Endothelial cell of umbilical vein (primary cell): Measurements from ENCODE around the gene LMO7. TPM values are rescaled to one million over a fixed set of nuclear protein-coding genes. Genes with fewer than 3 reads are reported as not detected.

ENCODE experiments used
- BruUV-seq: library from RNA; stranded (reverse); fragments of 400-500 nt; replicated peaks from 2 replicates; lab custom pipeline; 2021; lab: Mats Ljungman, UMichigan
- CTCF ChIA-PET: fragments of 300-600, 350-600 bp; sonication (Branson Sonifier 250); formaldehyde crosslinking; loops from one replicate; lab custom pipeline; 2021; ENCODE audit warnings: antibody characterized with exemption, inconsistent platforms; lab: Charles Lee
- POLR2A ChIA-PET: fragments of 300-600, 350-600 bp; sonication (Branson Sonifier 250); formaldehyde crosslinking; loops from one replicate; lab custom pipeline; 2021; ENCODE audit warnings: antibody characterized with exemption, inconsistent platforms; lab: Charles Lee
- DNase-seq: peaks from one replicate; pipeline ENCODE4 v3.0.0-alpha.2; 2011; ENCODE audit warnings: low read depth, low spot score
- FAIRE-seq: peaks from 2 replicates; lab custom pipeline; 2011; peaks lifted over from hg19 to GRCh38; lab: Jason Lieb, UNC
- H2AFZ ChIP-seq: 2 replicates; pipeline ENCODE4 v1.6.0; 2012; ENCODE audit warnings: low read depth, low read length, control low read depth, inconsistent platforms
- H3K27ac ChIP-seq: 2 replicates; pipeline ENCODE4 v1.5.1; 2011; ENCODE audit warnings: low read depth, mild to moderate bottlenecking, control low read depth, low read length, moderate library complexity; ENCODE audit not compliant: insufficient read depth
- H3K27me3 ChIP-seq, 2 experiments: 2 replicates each; pipeline versions ENCODE4 v1.6.0 to v1.6.1; 2011; ENCODE audit warnings: low read length in 2 of 2, mixed read lengths in 1 of 2; ENCODE audit not compliant: control insufficient read depth in 2 of 2, insufficient read depth in 2 of 2
- H3K36me3 ChIP-seq, 2 experiments: 2 replicates in 1 of 2; 3 replicates in 1 of 2; pipeline ENCODE4 v1.5.1; 2011; ENCODE audit warnings: low read length in 2 of 2, mild to moderate bottlenecking in 1 of 2, moderate library complexity in 1 of 2; ENCODE audit not compliant: control insufficient read depth in 2 of 2, insufficient read depth in 2 of 2; ENCODE audit errors: extremely low read depth in 1 of 2
- H3K4me1 ChIP-seq: 3 replicates; pipeline ENCODE4 v1.5.1; 2011; ENCODE audit warnings: mild to moderate bottlenecking, low read length; ENCODE audit not compliant: control insufficient read depth, insufficient read depth; ENCODE audit errors: extremely low read depth
- H3K4me2 ChIP-seq: 2 replicates; pipeline ENCODE4 v1.6.1; 2011; ENCODE audit warnings: low read length, control low read depth, mixed read lengths; ENCODE audit not compliant: insufficient read depth
- H3K4me3 ChIP-seq, 3 experiments: fragments of 200-600 bp in 1 of 3; sonication (generic), shearing (Covaris generic) in 1 of 3; replicated peaks in 1 of 3; 2 replicates each; pipeline ENCODE4 v1.5.1; 2011 to 2016; ENCODE audit warnings: control low read depth in 3 of 3, low read length in 3 of 3, mild to moderate bottlenecking in 2 of 3, inconsistent platforms in 1 of 3, low read depth in 1 of 3, moderate library complexity in 1 of 3; ENCODE audit not compliant: insufficient read depth in 1 of 3
- H3K79me2 ChIP-seq: 2 replicates; pipeline ENCODE4 v1.6.0; 2012; ENCODE audit warnings: low read length, inconsistent platforms; ENCODE audit not compliant: control insufficient read depth, insufficient read depth
- H3K9ac ChIP-seq: replicated peaks from 2 replicates; pipeline ENCODE3; 2011; ENCODE audit warnings: low read length, control low read depth; ENCODE audit not compliant: insufficient read depth; ENCODE audit errors: extremely low read depth
- H3K9me1 ChIP-seq: replicated peaks from 3 replicates; pipeline ENCODE4 v1.6.0; 2011; ENCODE audit warnings: mild to moderate bottlenecking, low read length; ENCODE audit not compliant: control insufficient read depth, insufficient read depth; ENCODE audit errors: extremely low read depth
- H3K9me3 ChIP-seq: replicated peaks from 2 replicates; pipeline ENCODE4 v1.5.1; 2012; ENCODE audit warnings: low read length, inconsistent platforms; ENCODE audit not compliant: control insufficient read depth, insufficient read depth
- H4K20me1 ChIP-seq: replicated peaks from 2 replicates; pipeline ENCODE3; 2011; ENCODE audit warnings: mild to moderate bottlenecking, low read length; ENCODE audit not compliant: control insufficient read depth, insufficient read depth; ENCODE audit errors: extremely low read depth
- EZH2 ChIP-seq: IDR thresholded peaks from 2 replicates; pipeline ENCODE4 v1.6.1; 2012; ENCODE audit warnings: borderline replicate concordance, low read depth, mild to moderate bottlenecking, moderate library complexity, low read length, inconsistent platforms; ENCODE audit not compliant: severe bottlenecking
- FOS ChIP-seq: IDR thresholded peaks from 2 replicates; pipeline ENCODE4 v1.6.1; 2011; ENCODE audit warnings: mild to moderate bottlenecking, low read length, moderate library complexity, borderline replicate concordance; ENCODE audit not compliant: insufficient read depth
- GATA2 ChIP-seq: IDR thresholded peaks from 2 replicates; pipeline ENCODE4 v1.7.0; 2011; ENCODE audit warnings: low read depth, mild to moderate bottlenecking, moderate library complexity, mixed read lengths, low read length; ENCODE audit not compliant: insufficient read length, insufficient read depth
- JUN ChIP-seq: IDR thresholded peaks from 2 replicates; pipeline ENCODE4 v1.6.1; 2011; ENCODE audit warnings: borderline replicate concordance, low read depth; ENCODE audit not compliant: insufficient read length, insufficient read depth
- MAX ChIP-seq: IDR thresholded peaks from 2 replicates; pipeline ENCODE4 v1.6.1; 2011; ENCODE audit not compliant: insufficient read depth, insufficient read length
- MYC ChIP-seq: IDR thresholded peaks from one replicate; pipeline ENCODE4 v1.6.1; 2011; ENCODE audit warnings: mild to moderate bottlenecking, low read depth, low read length
- POLR2A ChIP-seq: IDR thresholded peaks from 2 replicates; pipeline ENCODE4 v1.6.1; 2012; ENCODE audit warnings: low read depth, mild to moderate bottlenecking, control low read depth, low read length
- POLR2AphosphoS5 ChIP-seq: IDR thresholded peaks from 2 replicates; pipeline ENCODE4 v1.6.1; 2012; ENCODE audit warnings: low read depth, mild to moderate bottlenecking, control low read depth, low read length, moderate library complexity; ENCODE audit not compliant: insufficient read depth
- dilution Hi-C: fragments of 300-500 bp; cut with MboI; formaldehyde crosslinking; loops from one replicate; pipeline ENCODE4 v1.15.0; 2019; ENCODE audit warnings: low sequenced_read_pairs; ENCODE audit not compliant: extremely low pct_ligation_motif_present
- intact Hi-C: fragments of 100-400 bp; cut with micrococcal nuclease; formaldehyde crosslinking; loops from one replicate; pipeline ENCODE4 v1.10.0; 2022
- polyA plus RNA-seq, 4 experiments: library from polyadenylated mRNA; depleted of rRNA in 3 of 4; stranded (reverse) in 3 of 4; unstranded in 1 of 4; fragments of >200 nt; gene quantifications; 2 replicates each; pipeline versions ENCODE4 v1.2.1 to v1.2.3, GENCODE V29; 2011 to 2012; ENCODE audit warnings: missing spikeins in 1 of 4
- total RNA-seq: library from RNA; stranded (reverse); gene quantifications from 2 replicates; pipeline ENCODE4 v1.2.3, GENCODE V29; 2021
- TF ChIP-seq, protein P1 (sequence below), 2 donors: IDR thresholded peaks; 1 replicate in 1 of 2; 2 replicates in 1 of 2; pipeline ENCODE4 v1.5.1; 2011; ENCODE audit warnings: low read length in 2 of 2, mild to moderate bottlenecking in 2 of 2, moderate library complexity in 2 of 2, control low read depth in 1 of 2, inconsistent platforms in 1 of 2, low read depth in 1 of 2; ENCODE audit not compliant: insufficient read depth in 1 of 2; ENCODE audit errors: extremely low read depth in 1 of 2

The LMO7 gene
- total and polyA plus RNA-seq, 2 donors (not counting 3 experiments of a cell fraction or from before 2014, with no cell fraction given) = 10.5 to 21.1 TPM

- no peak overlapping the region for H3K4me3 ChIP-seq
- no peaks in the 10 kb centered on the region for H3K9me1 ChIP-seq
- H3K27ac ChIP-seq = no peak overlapping the region
- dilution Hi-C loops (no loop called here), intact Hi-C loops (no loop called here)
- H2AFZ ChIP-seq = no peak overlapping the region
- no peaks in the 10 kb centered on the region for H3K36me3 ChIP-seq
- H4K20me1 ChIP-seq = no peaks in the 10 kb centered on the region
- H3K4me1 ChIP-seq = no peaks in the 10 kb centered on the region
- FAIRE-seq (no peak), DNase-seq (no peak)
- no TSS peak for BruUV-seq
- POLR2A ChIA-PET = no interaction called here
- TF ChIP-seq, protein P1, sequence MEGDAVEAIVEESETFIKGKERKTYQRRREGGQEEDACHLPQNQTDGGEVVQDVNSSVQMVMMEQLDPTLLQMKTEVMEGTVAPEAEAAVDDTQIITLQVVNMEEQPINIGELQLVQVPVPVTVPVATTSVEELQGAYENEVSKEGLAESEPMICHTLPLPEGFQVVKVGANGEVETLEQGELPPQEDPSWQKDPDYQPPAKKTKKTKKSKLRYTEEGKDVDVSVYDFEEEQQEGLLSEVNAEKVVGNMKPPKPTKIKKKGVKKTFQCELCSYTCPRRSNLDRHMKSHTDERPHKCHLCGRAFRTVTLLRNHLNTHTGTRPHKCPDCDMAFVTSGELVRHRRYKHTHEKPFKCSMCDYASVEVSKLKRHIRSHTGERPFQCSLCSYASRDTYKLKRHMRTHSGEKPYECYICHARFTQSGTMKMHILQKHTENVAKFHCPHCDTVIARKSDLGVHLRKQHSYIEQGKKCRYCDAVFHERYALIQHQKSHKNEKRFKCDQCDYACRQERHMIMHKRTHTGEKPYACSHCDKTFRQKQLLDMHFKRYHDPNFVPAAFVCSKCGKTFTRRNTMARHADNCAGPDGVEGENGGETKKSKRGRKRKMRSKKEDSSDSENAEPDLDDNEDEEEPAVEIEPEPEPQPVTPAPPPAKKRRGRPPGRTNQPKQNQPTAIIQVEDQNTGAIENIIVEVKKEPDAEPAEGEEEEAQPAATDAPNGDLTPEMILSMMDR (IDR thresholded peaks at IDR 0.05; ENCODE audit: extremely low read depth in 1 of 2, insufficient read depth in 1 of 2, low read depth in 1 of 2, low read length in 2 of 2) = no peak
- TF ChIP-seq FOS = no peak
- no peak for TF ChIP-seq GATA2
- no peak for TF ChIP-seq EZH2
- TF ChIP-seq JUN = no peak
- TF ChIP-seq MAX = no peak
- TF ChIP-seq MYC = no peak
- no peak for TF ChIP-seq POLR2AphosphoS5
- no peak for TF ChIP-seq POLR2A
- H3K9me3 ChIP-seq = no peaks in the 10 kb centered on the region
- no peak overlapping the region for H3K4me2 ChIP-seq
- H3K79me2 ChIP-seq = no peaks in the 10 kb centered on the region
- no peak overlapping the region for H3K9ac ChIP-seq
- H3K27me3 ChIP-seq = peaks cover 0 to 4% of the 10 kb centered on the region in 2 experiments
- CTCF ChIA-PET = interaction anchor here (1.0 kb wide), 1 partner anchor 9 kb away, joined by 3 read pairs; no protein-coding TSS in a partner anchor
These were observed 259.0 kb downstream of the LMO7 start for GRCh38 chr13:75895168-75895567.
